ENCODE measurements around the gene CHRM5. TPM values are rescaled to one million over a fixed set of nuclear protein-coding genes. Genes with fewer than 3 reads are reported as not detected.

CHRM5 gene
- total and polyA plus RNA-seq, 9 of the 15 experiments (the other 6 are each of a cell fraction or from before 2014, with no cell fraction given) = not detected

DNA sequence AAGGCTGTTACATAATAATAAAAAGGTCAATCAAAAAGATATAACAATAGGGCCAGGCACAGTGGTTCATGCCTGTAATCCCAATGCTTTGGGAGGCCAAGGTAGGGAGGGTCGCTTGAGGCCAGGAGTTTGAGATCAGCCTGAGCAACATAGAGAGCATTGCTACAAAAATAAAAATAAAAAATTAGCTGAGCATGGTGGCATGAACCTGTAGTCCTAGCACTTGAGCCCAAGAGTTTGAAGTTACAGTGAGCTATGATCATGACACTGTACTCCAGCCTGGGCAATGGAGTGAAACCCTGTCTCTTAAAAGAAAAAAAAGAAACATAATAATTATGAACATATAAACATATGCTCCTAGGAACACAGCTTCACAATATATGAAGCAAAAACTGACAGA, 41.4 kb downstream of the CHRM5 start:
- TF ChIP-seq, protein P1, sequence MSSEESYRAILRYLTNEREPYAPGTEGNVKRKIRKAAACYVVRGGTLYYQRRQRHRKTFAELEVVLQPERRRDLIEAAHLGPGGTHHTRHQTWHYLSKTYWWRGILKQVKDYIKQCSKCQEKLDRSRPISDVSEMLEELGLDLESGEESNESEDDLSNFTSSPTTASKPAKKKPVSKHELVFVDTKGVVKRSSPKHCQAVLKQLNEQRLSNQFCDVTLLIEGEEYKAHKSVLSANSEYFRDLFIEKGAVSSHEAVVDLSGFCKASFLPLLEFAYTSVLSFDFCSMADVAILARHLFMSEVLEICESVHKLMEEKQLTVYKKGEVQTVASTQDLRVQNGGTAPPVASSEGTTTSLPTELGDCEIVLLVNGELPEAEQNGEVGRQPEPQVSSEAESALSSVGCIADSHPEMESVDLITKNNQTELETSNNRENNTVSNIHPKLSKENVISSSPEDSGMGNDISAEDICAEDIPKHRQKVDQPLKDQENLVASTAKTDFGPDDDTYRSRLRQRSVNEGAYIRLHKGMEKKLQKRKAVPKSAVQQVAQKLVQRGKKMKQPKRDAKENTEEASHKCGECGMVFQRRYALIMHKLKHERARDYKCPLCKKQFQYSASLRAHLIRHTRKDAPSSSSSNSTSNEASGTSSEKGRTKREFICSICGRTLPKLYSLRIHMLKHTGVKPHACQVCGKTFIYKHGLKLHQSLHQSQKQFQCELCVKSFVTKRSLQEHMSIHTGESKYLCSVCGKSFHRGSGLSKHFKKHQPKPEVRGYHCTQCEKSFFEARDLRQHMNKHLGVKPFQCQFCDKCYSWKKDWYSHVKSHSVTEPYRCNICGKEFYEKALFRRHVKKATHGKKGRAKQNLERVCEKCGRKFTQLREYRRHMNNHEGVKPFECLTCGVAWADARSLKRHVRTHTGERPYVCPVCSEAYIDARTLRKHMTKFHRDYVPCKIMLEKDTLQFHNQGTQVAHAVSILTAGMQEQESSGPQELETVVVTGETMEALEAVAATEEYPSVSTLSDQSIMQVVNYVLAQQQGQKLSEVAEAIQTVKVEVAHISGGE (CRISPR knock-in tag; IDR thresholded peaks at IDR 0.05) = no peak
- no peak for TF ChIP-seq DDX20 (tag; IDR thresholded peaks at IDR 0.05; ENCODE audit: low read depth)
- TF ChIP-seq ARHGAP35 (IDR thresholded peaks at IDR 0.05; ENCODE audit: partially characterized antibody) = no peak
- no peak overlapping the region for H3K4me2 ChIP-seq (ENCODE audit: insufficient read depth, low read length)
- DNase-seq (ENCODE audit: extremely low read depth in 1 of 4, low spot score in 3 of 4) (no peak), FAIRE-seq (no peak), ATAC-seq (no peak)
- CTCF ChIA-PET (ENCODE audit: low intra/inter-chr PET ratio) = no interaction called here
- no peaks in the 10 kb centered on the region for H3K9me1 ChIP-seq (ENCODE audit: control insufficient read depth, insufficient read depth, low read length)
- H3K4me1 ChIP-seq (replicated peaks in 1 of 2; ENCODE audit: control insufficient read depth in 2 of 2, insufficient read depth in 2 of 2, low read length in 2 of 2) = no peaks in the 10 kb centered on the region
- BruUV-seq (replicated peaks) = no TSS peak
- no peak overlapping the region for H2AFZ ChIP-seq (ENCODE audit: low read depth, low read length)
- H3K9ac ChIP-seq (ENCODE audit: insufficient read depth in 1 of 2, low read depth in 2 of 2, low read length in 2 of 2) = no peak overlapping the region
- intact Hi-C loops (cut with micrococcal nuclease) = no loop called here
- POLR2A ChIA-PET = interaction anchor here (1.3 kb wide), 1 partner anchor 8 kb away, joined by 3 read pairs; no protein-coding TSS in a partner anchor
- no peaks in the 10 kb centered on the region for H3K79me2 ChIP-seq (ENCODE audit: control insufficient read depth, insufficient read depth, low read length)
- H3K4me3 ChIP-seq = no peak overlapping the region
- H4K20me1 ChIP-seq (replicated peaks; ENCODE audit: control insufficient read depth, insufficient read depth, low read length) = no peaks in the 10 kb centered on the region; the same call in 1 of the 2 replicates
- peaks cover 3 to 15% of the 10 kb centered on the region in 2 experiments; a peak in 3 of 5 replicates for H3K27me3 ChIP-seq (ENCODE audit: control insufficient read depth in 2 of 2, insufficient read depth in 2 of 2, low read length in 2 of 2)
- 0% methylated on average over 1 of the region's 1 CpG for WGBS (ENCODE audit: insufficient coverage, low coverage, missing lambda C conversion rate)
- no peak overlapping the region for H3K27ac ChIP-seq (ENCODE audit: extremely low read depth, low read depth, low read length)
- in situ Hi-C loops (cut with MboI) = no loop called here
- H3K9me3 ChIP-seq (replicated peaks; ENCODE audit: control insufficient read depth, insufficient read depth, low read depth, low read length) = no peaks in the 10 kb centered on the region
- H3K36me3 ChIP-seq (ENCODE audit: control insufficient read depth, insufficient read depth, low read length) = no peaks in the 10 kb centered on the region

Data from K562 (cell line).